Neural crest cell (in vitro differentiated cells): Measurements from ENCODE around the gene PRKCE. TPM values are rescaled to one million over a fixed set of nuclear protein-coding genes. Genes with fewer than 3 reads are reported as not detected.

Experiments used
- DNase-seq: peaks from one replicate; pipeline ENCODE4 v3.0.0; 2021; ENCODE audit warnings: low read depth, mixed read lengths, low spot score
- H3K27ac Mint-ChIP-seq: one replicate; pipeline ENCODE4 v1.8.0; 2021; ENCODE audit warnings: mild to moderate bottlenecking, mixed read lengths; ENCODE audit not compliant: unreplicated experiment
- H3K27me3 Mint-ChIP-seq: 2 replicates; pipeline ENCODE4 v1.8.0; 2021; ENCODE audit warnings: low read depth, mild to moderate bottlenecking, mixed read lengths
- H3K36me3 Mint-ChIP-seq: 2 replicates; pipeline ENCODE4 v1.8.0; 2021; ENCODE audit warnings: low read depth, mild to moderate bottlenecking, mixed read lengths
- H3K4me1 Mint-ChIP-seq: 2 replicates; pipeline ENCODE4 v1.8.0; 2021; ENCODE audit warnings: mixed read lengths
- H3K4me3 Mint-ChIP-seq: one replicate; pipeline ENCODE4 v1.8.0; 2021; ENCODE audit warnings: mild to moderate bottlenecking, mixed read lengths
- H3K9me3 Mint-ChIP-seq: 2 replicates; pipeline ENCODE4 v1.8.0; 2021; ENCODE audit warnings: mixed read lengths
- total RNA-seq: library from RNA; stranded (reverse); gene quantifications from 2 replicates; pipeline ENCODE4 v1.2.1, GENCODE V29; 2021
- TF ChIP-seq, protein P1 (sequence below): fragments of 200-600 bp; sonication (generic); conservative IDR thresholded peaks from 2 replicates; pipeline ENCODE4 v1.5.0; 2021; ENCODE audit warnings: antibody characterized with exemption, mild to moderate bottlenecking

Gene PRKCE
- total RNA-seq, 1 donor from 2014 or later, result 15.6 TPM

DNA sequence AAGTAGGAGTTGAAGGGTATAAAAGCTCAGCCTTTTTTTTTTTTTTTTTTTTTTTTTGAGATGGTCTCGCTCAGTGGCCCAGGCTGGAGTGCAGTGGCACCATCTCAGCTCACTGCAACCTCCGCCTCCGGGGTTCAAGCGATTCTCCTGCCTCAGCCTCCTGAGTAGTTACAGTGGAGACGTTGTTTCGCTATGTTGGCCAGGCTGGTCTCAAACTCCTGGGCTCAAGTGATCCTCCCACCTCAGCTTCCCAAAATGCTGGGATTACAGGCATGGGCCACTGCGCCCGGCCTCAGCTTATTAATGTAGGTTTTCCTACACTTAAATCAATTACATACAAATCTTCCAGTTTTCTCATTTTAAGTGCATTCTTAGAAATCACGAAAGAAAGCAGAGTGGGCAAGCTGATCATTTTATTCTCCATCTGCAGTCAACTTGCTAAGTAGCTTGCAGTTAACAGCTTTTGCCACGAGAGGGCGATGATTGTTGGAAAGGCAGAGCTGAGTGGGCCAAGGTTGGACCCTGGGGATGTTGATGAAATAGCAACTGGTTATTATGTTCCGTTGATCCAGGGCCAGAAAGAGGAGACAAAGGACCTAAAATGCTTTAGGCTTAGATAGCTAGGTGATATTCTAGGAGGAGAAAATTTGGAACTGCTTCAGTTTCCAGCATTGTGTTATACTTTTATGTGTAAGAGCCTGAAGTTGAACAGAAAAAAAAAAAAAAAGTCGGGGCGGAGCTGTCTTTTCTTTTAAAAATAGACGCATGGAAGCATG is 411.4 kb downstream of the PRKCE start:
- Mint-ChIP-seq H3K4me3 (no peak overlapping the region), H3K27ac (no peak overlapping the region), H3K27me3 (no peaks in the 10 kb centered on the region), H3K9me3 (no peaks in the 10 kb centered on the region), H3K36me3 (no peaks in the 10 kb centered on the region), H3K4me1 (peaks cover 4% of the 10 kb centered on the region)
- TF ChIP-seq, protein P1, sequence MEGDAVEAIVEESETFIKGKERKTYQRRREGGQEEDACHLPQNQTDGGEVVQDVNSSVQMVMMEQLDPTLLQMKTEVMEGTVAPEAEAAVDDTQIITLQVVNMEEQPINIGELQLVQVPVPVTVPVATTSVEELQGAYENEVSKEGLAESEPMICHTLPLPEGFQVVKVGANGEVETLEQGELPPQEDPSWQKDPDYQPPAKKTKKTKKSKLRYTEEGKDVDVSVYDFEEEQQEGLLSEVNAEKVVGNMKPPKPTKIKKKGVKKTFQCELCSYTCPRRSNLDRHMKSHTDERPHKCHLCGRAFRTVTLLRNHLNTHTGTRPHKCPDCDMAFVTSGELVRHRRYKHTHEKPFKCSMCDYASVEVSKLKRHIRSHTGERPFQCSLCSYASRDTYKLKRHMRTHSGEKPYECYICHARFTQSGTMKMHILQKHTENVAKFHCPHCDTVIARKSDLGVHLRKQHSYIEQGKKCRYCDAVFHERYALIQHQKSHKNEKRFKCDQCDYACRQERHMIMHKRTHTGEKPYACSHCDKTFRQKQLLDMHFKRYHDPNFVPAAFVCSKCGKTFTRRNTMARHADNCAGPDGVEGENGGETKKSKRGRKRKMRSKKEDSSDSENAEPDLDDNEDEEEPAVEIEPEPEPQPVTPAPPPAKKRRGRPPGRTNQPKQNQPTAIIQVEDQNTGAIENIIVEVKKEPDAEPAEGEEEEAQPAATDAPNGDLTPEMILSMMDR, result peak; percentile 88
- peak; percentile 78 for DNase-seq

DNA sequence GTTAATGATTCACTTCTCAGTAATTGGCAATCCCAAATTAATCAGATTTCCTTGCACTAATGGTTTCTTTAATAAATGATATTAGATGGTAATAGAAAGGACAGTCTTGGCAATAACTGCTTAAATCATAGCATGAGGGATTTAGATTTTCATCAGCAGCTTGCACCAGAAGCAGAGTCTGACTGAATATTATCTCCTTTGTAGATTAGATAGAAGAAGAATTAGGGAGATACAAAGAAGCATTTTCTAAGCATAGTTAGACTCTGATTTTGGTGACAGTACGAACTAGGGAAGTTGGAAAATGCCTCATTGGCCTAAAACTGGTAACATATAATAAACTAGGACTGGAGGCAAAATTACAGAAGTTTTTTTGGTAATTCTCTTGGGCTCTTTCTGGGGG is 412.9 kb downstream of the PRKCE start:
- Mint-ChIP-seq H3K36me3 (no peaks in the 10 kb centered on the region), H3K4me3 (no peak overlapping the region), H3K27ac (no peak overlapping the region), H3K9me3 (no peaks in the 10 kb centered on the region), H3K27me3 (no peaks in the 10 kb centered on the region), H3K4me1 (peaks cover 4% of the 10 kb centered on the region)
- TF ChIP-seq, protein P1, result no peak
- DNase-seq, result no peak

DNA sequence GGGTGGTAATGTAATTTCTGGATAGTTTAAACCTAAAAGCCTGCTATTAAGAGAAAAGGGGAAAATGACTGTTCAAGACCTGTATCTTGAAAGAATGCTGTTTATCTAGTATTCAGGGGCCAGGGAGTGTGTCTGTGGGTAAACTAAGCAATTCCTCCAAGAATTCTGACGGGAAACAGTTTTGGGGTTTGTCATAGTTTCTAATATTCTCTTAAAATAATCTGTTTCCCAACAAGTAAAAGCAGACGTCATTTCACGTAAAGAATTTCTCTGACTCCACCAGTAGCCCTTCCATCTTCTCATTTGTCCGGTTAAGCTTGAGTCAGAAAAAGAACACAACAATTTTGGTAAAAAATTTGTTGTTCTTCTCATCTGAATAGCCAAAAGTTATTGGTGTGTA is 413.7 kb downstream of the PRKCE start:
- Mint-ChIP-seq H3K27me3 (no peaks in the 10 kb centered on the region), H3K4me3 (no peak overlapping the region), H3K27ac (no peak overlapping the region), H3K9me3 (no peaks in the 10 kb centered on the region), H3K4me1 (peaks cover 4% of the 10 kb centered on the region), H3K36me3 (no peaks in the 10 kb centered on the region)
- no peak for DNase-seq
- TF ChIP-seq, protein P1, result no peak

DNA sequence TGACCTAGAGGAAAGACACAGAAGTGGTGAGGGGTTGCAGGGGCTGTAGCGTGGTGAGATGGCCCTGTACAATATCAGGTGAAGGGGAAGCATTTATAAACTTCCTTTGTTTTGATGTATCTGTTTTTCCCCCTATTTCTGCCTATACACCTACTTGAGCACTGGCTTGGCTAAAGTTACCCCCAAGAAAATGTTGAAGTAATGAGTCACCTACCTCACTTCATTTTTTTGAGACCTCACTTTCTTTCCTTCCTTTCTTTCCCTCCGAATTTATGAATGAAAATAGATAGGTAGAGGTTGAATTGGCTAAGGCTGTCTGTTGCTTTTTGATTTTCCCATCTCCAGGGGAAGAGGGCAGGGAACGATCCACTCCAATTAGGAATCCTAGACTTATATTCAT is 414.6 kb downstream of the PRKCE start:
- DNase-seq, result no peak
- H3K4me3 Mint-ChIP-seq, result no peak overlapping the region
- no peak overlapping the region for H3K27ac Mint-ChIP-seq
- peaks cover 4% of the 10 kb centered on the region for H3K4me1 Mint-ChIP-seq
- TF ChIP-seq, protein P1, result no peak
- no peaks in the 10 kb centered on the region for H3K9me3 Mint-ChIP-seq
- H3K27me3 Mint-ChIP-seq, result no peaks in the 10 kb centered on the region
- H3K36me3 Mint-ChIP-seq, result no peaks in the 10 kb centered on the region

DNA sequence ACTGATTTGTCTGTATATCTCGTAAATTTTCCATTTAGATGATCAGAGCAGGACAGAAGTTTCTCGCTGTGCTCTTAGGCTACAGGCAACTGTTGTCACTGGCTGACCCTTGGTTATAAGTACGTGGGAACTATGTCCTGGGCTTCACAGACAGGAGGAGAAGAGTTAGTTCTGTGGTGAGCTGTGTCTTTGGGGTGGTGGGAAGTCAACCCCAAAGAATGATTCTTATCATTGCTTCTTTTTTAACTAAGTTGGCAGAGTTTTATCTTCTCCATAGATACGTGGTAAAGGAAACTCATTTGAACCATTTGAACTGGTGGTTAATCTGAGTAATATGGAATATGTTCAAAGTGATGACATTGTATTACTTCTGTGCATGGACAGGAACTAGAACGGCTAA is 415.1 kb downstream of the PRKCE start:
- Mint-ChIP-seq H3K4me1 (peaks cover 4% of the 10 kb centered on the region), H3K27me3 (no peaks in the 10 kb centered on the region), H3K27ac (no peak overlapping the region), H3K36me3 (no peaks in the 10 kb centered on the region), H3K9me3 (no peaks in the 10 kb centered on the region), H3K4me3 (no peak overlapping the region)
- no peak for DNase-seq
- TF ChIP-seq, protein P1, result no peak
